Epidermal melanocyte (primary cell): ENCODE measurements around the gene C4B.

Source experiments
- DNase-seq: peaks from one replicate; pipeline ENCODE4 v3.0.0; 2011; ENCODE audit warnings: low spot score; ENCODE audit not compliant: insufficient read length

The C4B gene

DNA sequence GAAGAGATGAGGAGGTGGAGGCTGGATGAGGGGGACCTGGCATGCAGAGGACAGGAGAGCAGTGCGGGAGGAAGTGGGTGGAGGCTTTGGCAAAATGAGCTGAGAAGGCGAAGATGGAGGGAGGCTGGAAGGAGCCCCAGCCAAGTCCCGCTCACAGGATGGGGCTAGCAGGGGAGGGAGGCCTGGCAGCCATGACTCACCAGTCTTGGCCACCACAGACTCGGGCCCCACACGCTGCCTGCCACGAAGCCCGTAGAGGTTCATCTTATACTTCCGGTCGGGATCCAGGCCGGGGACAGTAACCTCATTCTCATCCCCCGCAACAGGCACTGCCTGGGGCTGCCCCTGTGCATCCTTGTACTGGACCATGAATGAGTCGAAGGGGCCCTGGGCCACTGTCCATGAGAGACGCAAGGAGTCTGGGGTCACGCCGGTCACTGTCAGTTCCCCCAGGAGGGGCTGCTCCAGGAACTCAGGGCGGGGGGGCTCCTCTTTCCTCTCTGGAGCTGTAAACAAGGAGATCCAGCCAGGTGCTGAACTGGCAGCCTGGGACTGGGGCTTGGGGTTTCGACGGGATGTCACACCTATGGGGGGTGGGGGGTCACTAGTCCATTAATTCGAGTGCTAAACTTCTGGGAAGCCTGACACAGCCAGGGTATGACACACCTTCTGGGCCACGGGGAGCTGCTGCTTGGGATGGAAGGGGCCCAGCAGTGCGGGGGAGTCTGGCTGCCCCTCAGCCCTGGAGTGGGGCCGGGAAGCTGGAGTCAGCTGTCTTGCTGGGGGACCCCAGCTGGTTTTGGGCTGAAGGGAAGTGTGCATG, 66.8 kb downstream of the C4B start:
- peak; percentile 74 for DNase-seq

DNA sequence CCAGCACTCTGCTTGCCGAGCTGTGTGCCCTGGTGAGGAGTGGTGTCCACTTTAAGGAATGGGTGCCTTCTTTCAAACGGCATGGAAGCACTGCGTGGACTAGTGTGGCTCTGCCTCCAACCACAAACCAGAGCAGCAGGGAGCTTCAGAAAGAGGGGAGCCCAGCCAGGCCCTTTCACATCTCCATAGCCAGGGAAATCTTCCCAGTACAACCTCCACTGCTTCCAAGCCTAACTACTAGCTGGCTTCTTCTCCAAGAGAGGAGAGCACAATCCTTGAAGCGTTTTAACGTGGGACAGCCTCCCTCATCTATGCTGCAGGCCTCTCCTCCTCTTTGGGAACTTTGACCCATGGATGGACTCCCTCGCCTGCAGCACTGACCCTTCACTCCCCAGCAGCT, 67.9 kb downstream of the C4B start:
- no peak for DNase-seq

DNA sequence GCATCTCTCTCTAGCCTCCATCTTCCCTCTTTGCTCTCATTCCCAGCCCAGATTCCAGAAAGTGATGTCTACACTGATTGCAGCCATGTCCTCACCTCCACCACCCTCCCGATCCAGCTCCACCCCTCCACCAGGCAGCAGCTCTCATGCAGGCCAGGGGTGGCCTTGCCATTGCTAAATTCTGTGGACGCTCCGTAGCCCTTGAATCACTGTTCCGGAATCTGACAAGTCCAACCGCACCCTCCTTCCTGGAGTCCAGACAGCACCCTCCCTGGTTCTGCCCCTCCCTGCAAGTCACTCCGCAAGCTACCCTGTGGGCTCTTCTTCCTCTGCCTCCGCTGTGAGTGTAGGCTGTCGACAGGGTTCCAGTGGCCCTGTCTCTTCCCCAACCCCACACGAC, 68.3 kb downstream of the C4B start:
- no peak for DNase-seq

DNA sequence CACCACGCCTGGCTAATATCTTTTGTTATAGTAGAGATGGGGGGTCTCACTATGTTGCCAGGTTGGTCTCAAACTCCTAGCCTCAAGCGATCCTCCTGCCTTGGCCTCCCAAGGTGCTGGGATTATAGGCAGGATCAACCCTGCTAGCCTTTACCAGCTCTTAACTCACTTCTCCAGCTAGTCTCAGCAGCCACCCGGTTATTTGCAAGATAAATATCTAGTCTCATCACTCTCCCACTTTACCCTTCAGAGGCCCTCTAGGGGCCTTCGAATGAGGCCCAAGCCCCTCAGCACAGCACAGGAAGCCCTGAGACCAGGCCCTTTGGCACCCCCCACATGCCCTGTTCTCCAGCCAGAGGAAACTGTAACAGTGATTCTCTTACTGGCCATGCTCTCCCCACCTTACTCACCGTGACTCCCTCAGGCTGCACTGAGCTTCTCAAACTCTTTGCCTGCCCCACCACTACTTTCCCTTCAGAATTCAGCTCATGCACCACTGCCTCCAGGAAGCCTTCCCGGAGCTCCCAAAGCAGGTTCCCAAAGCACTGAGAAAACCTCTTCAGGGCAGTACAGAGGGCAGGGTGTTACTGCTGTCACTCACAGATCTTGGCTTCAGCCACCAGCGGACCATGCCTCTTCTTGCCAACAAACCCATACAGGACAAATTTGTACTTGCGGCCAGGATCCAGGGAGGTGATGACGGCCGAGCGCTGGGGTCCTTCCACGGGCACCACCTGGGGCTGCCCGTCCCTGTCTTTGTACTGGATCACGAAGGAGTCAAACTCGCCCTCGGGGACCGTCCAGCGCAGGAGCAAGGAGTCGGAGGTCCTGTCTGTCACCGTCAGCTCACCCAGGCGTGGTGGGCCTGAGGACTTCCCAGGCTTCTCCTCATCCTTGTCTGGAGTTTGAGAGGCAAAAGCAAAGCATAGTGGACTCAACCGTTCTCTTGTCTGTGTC, 69.5 kb downstream of the C4B start:
- DNase-seq = no peak

DNA sequence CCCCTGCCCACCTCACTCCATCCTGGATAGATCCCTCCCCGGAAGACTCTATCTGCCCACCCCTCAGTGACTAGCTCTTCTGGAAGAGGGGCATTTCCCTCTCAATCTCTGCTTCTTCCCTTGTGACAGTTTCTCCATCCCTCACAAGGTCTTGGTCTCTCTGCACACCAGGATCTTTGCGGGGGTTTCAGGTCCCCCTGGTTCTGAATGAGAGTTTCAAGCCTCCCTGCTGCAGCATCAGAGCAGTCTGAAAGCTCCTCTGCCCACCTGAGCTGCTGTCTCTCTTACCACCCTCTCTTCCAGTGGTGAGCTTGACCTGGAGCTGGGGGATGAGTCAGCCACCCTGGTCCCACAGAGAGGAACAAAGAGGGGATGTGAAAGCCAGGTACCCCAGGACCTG, 70.2 kb downstream of the C4B start:
- no peak for DNase-seq
